HepG2 (cell line): ENCODE data around the gene ISLR2. TPM values are rescaled to one million over a fixed set of nuclear protein-coding genes. Genes with fewer than 3 reads are reported as not detected.

ENCODE experiments used
- ATAC-seq: fragments of 200-7000 bp; cut with Tn5 transposase; 3 replicates; pipeline ENCODE4 v1.9.1; 2020; ENCODE audit warnings: mild to moderate bottlenecking, moderate library complexity
- BruUV-seq: library from RNA; stranded (reverse); fragments of 400-500 nt; replicated peaks from 2 replicates; lab custom pipeline; 2021; lab: Mats Ljungman, UMichigan
- CTCF ChIA-PET: fragments of 300-600 bp; formaldehyde crosslinking; extraction: SDS; loops from one replicate; lab custom pipeline; 2021; ENCODE audit warnings: low total read pairs, inconsistent platforms, low intra/inter-chr PET ratio; lab: Yijun Ruan, JAX
- POLR2A ChIA-PET: fragments of 350-600 bp; sonication (Branson Sonifier 250); formaldehyde crosslinking; loops from one replicate; lab custom pipeline; 2020; ENCODE audit warnings: antibody characterized with exemption, inconsistent platforms; lab: Yijun Ruan, JAX
- DNase-seq: peaks from one replicate; pipeline ENCODE4 v3.0.0-alpha.2; 2015; ENCODE audit warnings: low spot score
- FAIRE-seq: peaks from 3 replicates; lab custom pipeline; 2011; peaks lifted over from hg19 to GRCh38; lab: Jason Lieb, UNC
- H2AFZ ChIP-seq: one replicate; pipeline ENCODE4 v1.6.1; 2011; ENCODE audit warnings: low read length, inconsistent platforms
- H3K27ac ChIP-seq: fragments of 300-600 bp; 3 replicates; pipeline ENCODE4 v1.8.0; 2011; ENCODE audit warnings: mixed run types, mild to moderate bottlenecking, mixed read lengths, low read length, inconsistent platforms; ENCODE audit not compliant: insufficient read depth; ENCODE audit errors: extremely low read length
- H3K27me3 ChIP-seq, 2 experiments: fragments of 200-600 bp in 1 of 2; 2 replicates in 1 of 2; 3 replicates in 1 of 2; pipeline versions ENCODE4 v1.6.0 to v1.8.0; 2011; ENCODE audit warnings: low read length in 2 of 2, mild to moderate bottlenecking in 2 of 2, moderate library complexity in 2 of 2, inconsistent platforms in 1 of 2; ENCODE audit not compliant: insufficient read depth in 2 of 2, control insufficient read depth in 1 of 2
- H3K36me3 ChIP-seq, 2 experiments: fragments of 200-600 bp in 1 of 2; replicated peaks in 1 of 2; 2 replicates in 1 of 2; 3 replicates in 1 of 2; pipeline versions ENCODE4 v1.5.1 to v1.8.0; 2011; ENCODE audit warnings: low read length in 2 of 2, inconsistent platforms in 1 of 2; ENCODE audit not compliant: insufficient read depth in 2 of 2, control insufficient read depth in 1 of 2
- H3K4me1 ChIP-seq: 2 replicates; pipeline ENCODE4 v1.5.1; 2012; ENCODE audit warnings: low read length, inconsistent platforms; ENCODE audit not compliant: insufficient read depth
- H3K4me2 ChIP-seq: 2 replicates; pipeline ENCODE4 v1.6.0; 2011; ENCODE audit warnings: low read depth, low read length, inconsistent platforms
- H3K4me3 ChIP-seq, 3 experiments: fragments of 200-600 bp in 1 of 3; sonication (generic), shearing (Covaris generic) in 1 of 3; replicated peaks in 1 of 3; 2 replicates each; pipeline ENCODE4 v1.5.1; 2011 to 2016; ENCODE audit warnings: low read length in 3 of 3, inconsistent platforms in 2 of 3, low read depth in 2 of 3, mild to moderate bottlenecking in 2 of 3, control low read depth in 1 of 3, mixed read lengths in 1 of 3; ENCODE audit not compliant: insufficient read depth in 1 of 3
- H3K79me2 ChIP-seq: one replicate; pipeline ENCODE4 v1.6.1; 2011; ENCODE audit warnings: low read length, inconsistent platforms; ENCODE audit not compliant: insufficient read depth
- H3K9ac ChIP-seq: 2 replicates; pipeline ENCODE4 v1.6.0; 2011; ENCODE audit warnings: mild to moderate bottlenecking, low read depth, low read length, inconsistent platforms; ENCODE audit not compliant: insufficient read depth
- H3K9me3 ChIP-seq: 2 replicates; pipeline ENCODE4 v1.5.1; 2012; ENCODE audit warnings: mild to moderate bottlenecking, low read length
- H4K20me1 ChIP-seq: 2 replicates; pipeline ENCODE4 v1.6.0; 2011; ENCODE audit warnings: inconsistent platforms, mild to moderate bottlenecking, low read length, moderate library complexity; ENCODE audit not compliant: insufficient read depth
- BHLHE40 ChIP-seq: IDR thresholded peaks from 2 replicates; pipeline ENCODE4 v1.6.1; 2011; ENCODE audit warnings: low read length, improper control_type of control experiment
- FOXK2 ChIP-seq: fragments of 450-650 bp; IDR thresholded peaks from 2 replicates; pipeline ENCODE4 v1.6.1; 2016
- HOMEZ ChIP-seq: IDR thresholded peaks from 2 replicates; pipeline ENCODE4 v1.6.1; 2016; ENCODE audit warnings: low read depth
- POLR2AphosphoS2 ChIP-seq: IDR thresholded peaks from 2 replicates; pipeline ENCODE4 v1.6.1; 2011; ENCODE audit warnings: low read depth, low read length, improper control_type of control experiment
- SMAD9 ChIP-seq: sonication (generic); formaldehyde crosslinking; IDR thresholded peaks from 2 replicates; pipeline ENCODE4 v1.5.1; 2020; ENCODE audit warnings: mild to moderate bottlenecking, missing genetic modification reagents
- ZBTB7A ChIP-seq: sonication (generic); formaldehyde crosslinking; IDR thresholded peaks from 2 replicates; pipeline ENCODE4 v1.8.0; 2022; ENCODE audit warnings: mild to moderate bottlenecking, missing genetic modification reagents
- ZFAT ChIP-seq: sonication (generic); formaldehyde crosslinking; conservative IDR thresholded peaks from 2 replicates; pipeline ENCODE4 v1.8.1; 2023; ENCODE audit warnings: missing genetic modification reagents, inconsistent platforms
- ZFP36 ChIP-seq: fragments of 150-350 bp; IDR thresholded peaks from 2 replicates; pipeline ENCODE4 v1.6.1; 2018; ENCODE audit warnings: borderline replicate concordance, low read length, low read depth; ENCODE audit not compliant: partially characterized antibody
- ZMYM2 ChIP-seq: sonication (generic); formaldehyde crosslinking; IDR thresholded peaks from 2 replicates; pipeline ENCODE4 v1.8.0; 2022; ENCODE audit warnings: mild to moderate bottlenecking, missing genetic modification reagents
- ZNF160 ChIP-seq: sonication (generic); formaldehyde crosslinking; IDR thresholded peaks from 2 replicates; pipeline ENCODE4 v1.8.0; 2022; ENCODE audit warnings: mild to moderate bottlenecking, inconsistent platforms, missing genetic modification reagents
- ZNF274 ChIP-seq: sonication (generic); formaldehyde crosslinking; IDR thresholded peaks from 2 replicates; pipeline ENCODE4 v1.5.1; 2020; ENCODE audit warnings: mild to moderate bottlenecking, missing genetic modification reagents
- ZNF343 ChIP-seq: sonication (generic); formaldehyde crosslinking; IDR thresholded peaks from 2 replicates; pipeline ENCODE4 v1.4.0; 2020; ENCODE audit warnings: mild to moderate bottlenecking, missing genetic modification reagents
- ZNF350 ChIP-seq: sonication (generic); formaldehyde crosslinking; IDR thresholded peaks from 2 replicates; pipeline ENCODE4 v1.4.0; 2020; ENCODE audit warnings: mild to moderate bottlenecking, low read depth, missing genetic modification reagents, borderline replicate concordance
- ZNF816 ChIP-seq: sonication (generic); formaldehyde crosslinking; IDR thresholded peaks from 2 replicates; pipeline ENCODE4 v1.8.0; 2022; ENCODE audit warnings: missing genetic modification reagents, mild to moderate bottlenecking, borderline replicate concordance
- WGBS: methylation state at CpG from one replicate; pipeline ENCODE4 v1.1.6; 2017; ENCODE audit warnings: low lambda C conversion rate; 5-methylcytosine and 5-hydroxymethylcytosine counted together
- in situ Hi-C: cut with HindIII; loops from 2 replicates; pipeline ENCODE4 v1.10.0; 2017; ENCODE audit warnings: low pct_unique_long_range_greater_than_20kb; ENCODE audit not compliant: extremely low pct_ligation_motif_present
- intact Hi-C: fragments of 100-400 bp; cut with micrococcal nuclease; formaldehyde crosslinking; loops from one replicate; pipeline ENCODE4 v1.10.0; 2022; ENCODE audit not compliant: unreplicated experiment
- polyA plus RNA-seq, 8 experiments: library from polyadenylated mRNA; depleted of rRNA in 3 of 8; stranded (reverse) in 7 of 8; unstranded in 1 of 8; fragments of >200 nt; fragmentation: Illumina TruSeq in 4 of 8; extraction: Trizol in 4 of 8; gene quantifications; 2 replicates each; pipeline versions ENCODE4 v1.2.1 to v1.2.3, GENCODE V29; 2011 to 2016; ENCODE audit warnings: low read depth in 4 of 8, missing spikeins in 1 of 8, mixed read lengths in 1 of 8; ENCODE audit not compliant: insufficient read depth in 1 of 8
- total RNA-seq, 5 experiments: library from RNA; depleted of rRNA; stranded (reverse); fragments of >200 nt; fragmentation: Illumina TruSeq; extraction: Trizol; gene quantifications; 2 replicates each; pipeline ENCODE4 v1.2.3, GENCODE V29; 2016; ENCODE audit warnings: low read depth in 1 of 5
- TF ChIP-seq, protein P1 (sequence below): sonication (generic); formaldehyde crosslinking; IDR thresholded peaks from 2 replicates; pipeline ENCODE4 v1.5.0; 2020; ENCODE audit warnings: missing genetic modification reagents

Gene ISLR2
- total and polyA plus RNA-seq, 2 of the 13 experiments (the other 11 are each of a cell fraction or from before 2014, with no cell fraction given), result not detected

- no peak for TF ChIP-seq ZNF274 (CRISPR knock-in tag)
- no peak for TF ChIP-seq ZNF160
- no peak for TF ChIP-seq ZFAT
- TF ChIP-seq HOMEZ (CRISPR knock-in tag), result no peak
- no peak for TF ChIP-seq ZNF350 (CRISPR knock-in tag)
- no peak for TF ChIP-seq SMAD9
- TF ChIP-seq ZNF816 (CRISPR knock-in tag), result no peak
These were observed 7.1 kb downstream of the ISLR2 start (continued) for GRCh38 chr15:74137537-74137894.

- H4K20me1 ChIP-seq, result 0 out of 2 replicates have a peak, but pooled peaks cover 3% of the 10 kb centered on the region
- no peaks in the 10 kb centered on the region for H3K4me1 ChIP-seq
- in situ Hi-C loops (no loop called here), intact Hi-C loops (no loop called here)
- no peak overlapping the region for H3K27ac ChIP-seq
- 29% methylated on average over 2 of the region's 4 CpGs for WGBS
- H3K4me2 ChIP-seq, result no peak overlapping the region
- H3K27me3 ChIP-seq, result peaks cover 12 to 35% of the 10 kb centered on the region in 2 experiments
- no peak for ATAC-seq
- no peak for FAIRE-seq
- no TSS peak for BruUV-seq
- H3K4me3 ChIP-seq, result no peak overlapping the region
- H3K36me3 ChIP-seq, result no peaks in the 10 kb centered on the region
- H3K9me3 ChIP-seq, result no peaks in the 10 kb centered on the region
- CTCF ChIA-PET, result no interaction called here
- H2AFZ ChIP-seq, result no peak overlapping the region
- POLR2A ChIA-PET, result no interaction called here
- no peak for DNase-seq
- H3K9ac ChIP-seq, result no peak overlapping the region
- no peaks in the 10 kb centered on the region for H3K79me2 ChIP-seq
- TF ChIP-seq ZNF343 (CRISPR knock-in tag) (no peak), POLR2AphosphoS2 (no peak), BHLHE40 (no peak), ZMYM2 (no peak), FOXK2 (no peak), ZBTB7A (CRISPR knock-in tag) (no peak), ZFP36 (no peak)
- TF ChIP-seq, protein P1, sequence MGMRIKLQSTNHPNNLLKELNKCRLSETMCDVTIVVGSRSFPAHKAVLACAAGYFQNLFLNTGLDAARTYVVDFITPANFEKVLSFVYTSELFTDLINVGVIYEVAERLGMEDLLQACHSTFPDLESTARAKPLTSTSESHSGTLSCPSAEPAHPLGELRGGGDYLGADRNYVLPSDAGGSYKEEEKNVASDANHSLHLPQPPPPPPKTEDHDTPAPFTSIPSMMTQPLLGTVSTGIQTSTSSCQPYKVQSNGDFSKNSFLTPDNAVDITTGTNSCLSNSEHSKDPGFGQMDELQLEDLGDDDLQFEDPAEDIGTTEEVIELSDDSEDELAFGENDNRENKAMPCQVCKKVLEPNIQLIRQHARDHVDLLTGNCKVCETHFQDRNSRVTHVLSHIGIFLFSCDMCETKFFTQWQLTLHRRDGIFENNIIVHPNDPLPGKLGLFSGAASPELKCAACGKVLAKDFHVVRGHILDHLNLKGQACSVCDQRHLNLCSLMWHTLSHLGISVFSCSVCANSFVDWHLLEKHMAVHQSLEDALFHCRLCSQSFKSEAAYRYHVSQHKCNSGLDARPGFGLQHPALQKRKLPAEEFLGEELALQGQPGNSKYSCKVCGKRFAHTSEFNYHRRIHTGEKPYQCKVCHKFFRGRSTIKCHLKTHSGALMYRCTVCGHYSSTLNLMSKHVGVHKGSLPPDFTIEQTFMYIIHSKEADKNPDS (CRISPR knock-in tag), result no peak
These were observed 8.3 kb downstream of the ISLR2 start for GRCh38 chr15:74138642-74139041.
